GM12878 (cell line): ENCODE data around the gene DAPK2. TPM values are rescaled to one million over a fixed set of nuclear protein-coding genes. Genes with fewer than 3 reads are reported as not detected.
"Not testable (repeated sequence)": the region's sequence is repeated elsewhere in the genome, so short reads cannot be mapped to it uniquely, and the experiment has no call there.

ENCODE experiments used
- ATAC-seq: fragments of 200-7000 bp; cut with Tn5 transposase; 3 replicates; pipeline ENCODE4 v1.9.1; 2020; ENCODE audit warnings: mild to moderate bottlenecking, moderate library complexity
- BruUV-seq: library from RNA; stranded (reverse); fragments of 400-500 nt; replicated peaks from 2 replicates; lab custom pipeline; 2021; lab: Mats Ljungman, UMichigan
- CTCF ChIA-PET: fragments of 300-600 bp; sonication (Branson Sonifier 250); formaldehyde crosslinking; extraction: SDS; loops from one replicate; lab custom pipeline; 2021; ENCODE audit warnings: inconsistent platforms; lab: Yijun Ruan, JAX
- POLR2A ChIA-PET: fragments of 350-600 bp; formaldehyde crosslinking; extraction: SDS; loops from one replicate; lab custom pipeline; 2021; ENCODE audit warnings: inconsistent platforms; lab: Charles Lee
- RAD21 ChIA-PET: fragments of 300-600 bp; sonication (Branson Sonifier 250); formaldehyde crosslinking; loops from one replicate; lab custom pipeline; 2023; ENCODE audit warnings: antibody characterized with exemption; ENCODE audit not compliant: unreplicated experiment; lab: Charles Lee
- SMC1A ChIA-PET: fragments of 300-600 bp; sonication (Branson Sonifier 250); formaldehyde crosslinking; loops from one replicate; lab custom pipeline; 2023; ENCODE audit not compliant: unreplicated experiment, uncharacterized antibody; lab: Charles Lee
- DNase-seq: peaks from one replicate; pipeline ENCODE4 v3.0.0-alpha.2; 2011; ENCODE audit warnings: low read depth, low spot score
- FAIRE-seq: peaks from 3 replicates; lab custom pipeline; 2011; peaks lifted over from hg19 to GRCh38; lab: Jason Lieb, UNC
- H2AFZ ChIP-seq: 2 replicates; pipeline ENCODE4 v1.6.0; 2011; ENCODE audit warnings: low read depth, low read length, control low read depth; ENCODE audit not compliant: control insufficient read depth
- H3K27ac ChIP-seq: 2 replicates; pipeline ENCODE4 v1.5.1; 2011; ENCODE audit warnings: control low read depth; ENCODE audit not compliant: control insufficient read depth, insufficient read depth
- H3K27me3 ChIP-seq, 2 experiments: replicated peaks in 1 of 2; 2 replicates each; pipeline versions ENCODE4 v1.6.0 to v1.6.1; 2011; ENCODE audit warnings: low read length in 1 of 2; ENCODE audit not compliant: control insufficient read depth in 2 of 2, insufficient read depth in 2 of 2
- H3K36me3 ChIP-seq, 2 experiments: 2 replicates each; pipeline ENCODE4 v1.5.1; 2011; ENCODE audit warnings: low read length in 1 of 2; ENCODE audit not compliant: control insufficient read depth in 2 of 2, insufficient read depth in 2 of 2
- H3K4me1 ChIP-seq: 2 replicates; pipeline ENCODE4 v1.6.1; 2011; ENCODE audit warnings: mild to moderate bottlenecking, low read length, moderate library complexity, mixed read lengths; ENCODE audit not compliant: control insufficient read depth, insufficient read depth
- H3K4me2 ChIP-seq: 2 replicates; pipeline ENCODE4 v1.6.0; 2011; ENCODE audit warnings: control low read depth; ENCODE audit not compliant: control insufficient read depth, insufficient read depth
- H3K4me3 ChIP-seq: fragments of 200-600 bp; sonication (generic); 2 replicates; pipeline ENCODE4 v1.5.1; 2016
- H3K79me2 ChIP-seq: 2 replicates; pipeline ENCODE4 v1.6.0; 2011; ENCODE audit warnings: low read length; ENCODE audit not compliant: control insufficient read depth, insufficient read depth
- H3K9ac ChIP-seq: 2 replicates; pipeline ENCODE4 v1.8.0; 2011; ENCODE audit warnings: low read length, control low read depth, mixed read lengths; ENCODE audit not compliant: control insufficient read depth, insufficient read depth
- H3K9me3 ChIP-seq: replicated peaks from 3 replicates; pipeline ENCODE4 v1.5.1; 2011; ENCODE audit warnings: mild to moderate bottlenecking, low read length; ENCODE audit not compliant: control insufficient read depth, insufficient read depth
- H4K20me1 ChIP-seq: 2 replicates; pipeline ENCODE4 v1.6.0; 2011; ENCODE audit not compliant: control insufficient read depth, insufficient read depth
- CBFB ChIP-seq: IDR thresholded peaks from 2 replicates; pipeline ENCODE4 v1.6.1; 2016; ENCODE audit warnings: antibody characterized with exemption, low read depth
- CBX3 ChIP-seq: fragments of 200-600 bp; sonication (generic); IDR thresholded peaks from 2 replicates; pipeline ENCODE4 v1.6.1; 2016; ENCODE audit warnings: low read depth, borderline replicate concordance
- CHD4 ChIP-seq: fragments of 200-600 bp; sonication (generic); IDR thresholded peaks from 2 replicates; pipeline ENCODE4 v1.6.1; 2016; ENCODE audit warnings: mild to moderate bottlenecking
- EP300 ChIP-seq, 2 experiments: fragments of 150-350 bp in 1 of 2; IDR thresholded peaks; 2 replicates each; pipeline ENCODE4 v1.6.1; 2011 to 2012; ENCODE audit warnings: low read depth in 2 of 2, low read length in 2 of 2, borderline replicate concordance in 1 of 2, improper control_type of control experiment in 1 of 2, inconsistent platforms in 1 of 2; ENCODE audit not compliant: control insufficient read depth in 1 of 2
- KLF5 ChIP-seq: fragments of 450-650 bp; IDR thresholded peaks from 2 replicates; pipeline ENCODE4 v1.6.1; 2014; ENCODE audit warnings: mild to moderate bottlenecking; ENCODE audit not compliant: partially characterized antibody
- MXI1 ChIP-seq: fragments of 150-350 bp; IDR thresholded peaks from 2 replicates; pipeline ENCODE4 v1.6.1; 2011; ENCODE audit warnings: low read depth, mild to moderate bottlenecking, inconsistent platforms, low read length, improper control_type of control experiment
- NBN ChIP-seq: fragments of 450-650 bp; IDR thresholded peaks from 2 replicates; pipeline ENCODE4 v1.6.1; 2016
- POLR2AphosphoS2 ChIP-seq: IDR thresholded peaks from 2 replicates; pipeline ENCODE4 v1.6.1; 2011; ENCODE audit warnings: low read depth, mild to moderate bottlenecking, low read length, improper control_type of control experiment, moderate library complexity
- SMAD5 ChIP-seq: IDR thresholded peaks from 2 replicates; pipeline ENCODE4 v1.6.1; 2016; ENCODE audit warnings: antibody characterized with exemption, low read depth
- STAT3 ChIP-seq: IDR thresholded peaks from 2 replicates; pipeline ENCODE4 v1.6.1; 2011; ENCODE audit warnings: low read depth, low read length, improper control_type of control experiment
- ZNF622 ChIP-seq: fragments of 450-650 bp; IDR thresholded peaks from 2 replicates; pipeline ENCODE4 v1.6.1; 2017; ENCODE audit warnings: mild to moderate bottlenecking, inconsistent platforms
- WGBS: methylation state at CpG from one replicate; pipeline ENCODE4 v1.1.6; 2016; ENCODE audit warnings: low lambda C conversion rate; ENCODE audit not compliant: insufficient replicate concordance, insufficient coverage; ENCODE audit errors: missing lambda C conversion rate; 5-methylcytosine and 5-hydroxymethylcytosine counted together
- in situ Hi-C: fragments of 300-500 bp; cut with MboI; formaldehyde crosslinking; loops from 9 replicates; pipeline ENCODE4 v1.14.3; 2018; ENCODE audit warnings: mixed read lengths
- intact Hi-C: fragments of 100-400 bp; cut with micrococcal nuclease; formaldehyde crosslinking; loops from one replicate; pipeline ENCODE4 v1.14.2; 2022; ENCODE audit not compliant: unreplicated experiment
- polyA plus RNA-seq, 11 experiments: library from polyadenylated mRNA; depleted of rRNA in 4 of 11; unstranded in 6 of 11; stranded (reverse) in 5 of 11; fragments of >200 nt; fragmentation: Nextera tagmentation in 4 of 11; fragmentation: Illumina TruSeq in 1 of 11; extraction: Ambion mirVana in 4 of 11; extraction: Trizol in 1 of 11; gene quantifications; 1 replicate in 1 of 11; 2 replicates in 10 of 11; pipeline versions ENCODE4 v1.2.1 to v1.2.3, GENCODE V29; 2011 to 2016; ENCODE audit warnings: inconsistent platforms in 2 of 11, missing spikeins in 2 of 11, low read depth in 1 of 11
- total RNA-seq, 4 experiments: library from RNA; depleted of rRNA in 3 of 4; stranded (reverse); fragments of >200 nt in 3 of 4; fragmentation: Illumina TruSeq in 1 of 4; extraction: Trizol in 1 of 4; gene quantifications; 2 replicates each; pipeline versions ENCODE4 v1.2.1 to v1.2.3, GENCODE V29; 2013 to 2021
- TF ChIP-seq, protein P1 (sequence below): fragments of 450-650 bp; IDR thresholded peaks from 2 replicates; pipeline ENCODE4 v1.6.1; 2017; ENCODE audit warnings: low read depth, mild to moderate bottlenecking, moderate library complexity

DAPK2 gene
- total and polyA plus RNA-seq, 10 of the 15 experiments (the other 5 are each of a cell fraction or from before 2014, with no cell fraction given): 0.69 to 8.4 (median 4.1) TPM

- ChIA-PET RAD21 (interaction anchor here (0.9 to 1.4 kb wide), 2 partner anchors 12 to 14 kb away, joined by 3 to 4 read pairs; no protein-coding TSS in a partner anchor), CTCF (interaction anchor here (0.9 to 1.8 kb wide), 3 partner anchors 9 to 14 kb away, joined by 3 to 8 read pairs (median 4); no protein-coding TSS in a partner anchor)
- WGBS: 71% methylated on average over 12 of the region's 12 CpGs
Measured at GRCh38 chr15:64053674-64054073, 7.4 kb upstream of the DAPK2 start.

DNA sequence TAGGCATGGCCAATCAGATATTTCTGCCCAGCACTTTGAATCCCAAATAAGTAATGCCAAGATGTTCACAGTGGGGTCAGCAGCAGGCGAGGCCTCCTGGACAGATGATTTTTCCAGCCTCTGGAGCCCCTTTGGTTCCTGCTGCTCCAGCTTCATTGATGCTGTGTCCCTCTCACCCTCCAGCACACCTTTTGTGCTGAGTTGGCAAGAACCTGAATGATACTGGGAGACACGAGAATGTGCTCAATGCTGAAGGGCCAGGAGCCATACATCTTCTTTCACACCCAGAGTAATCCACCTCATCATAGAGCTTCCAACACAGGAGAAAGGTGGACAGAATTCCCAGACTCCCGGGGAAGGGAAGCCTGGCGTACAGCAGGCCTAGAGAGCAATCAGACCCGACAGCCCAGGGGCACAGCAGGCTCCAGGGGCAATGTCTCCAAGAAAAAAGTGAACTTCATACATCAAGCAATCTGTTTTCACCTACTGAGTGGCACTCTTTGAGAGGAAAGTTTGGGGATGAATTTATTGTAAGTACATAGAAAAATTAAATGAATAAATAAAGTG lies 6.7 kb upstream of the DAPK2 start:
- H3K4me3 ChIP-seq: no peak overlapping the region
- in situ Hi-C loops: no loop called here
- WGBS: 92% methylated on average over 5 of the region's 5 CpGs

More at GRCh38 chr15:64053674-64054073, 7.4 kb upstream of the DAPK2 start:
- H3K27me3 ChIP-seq, H4K20me1 ChIP-seq, H2AFZ ChIP-seq, POLR2A ChIA-PET, ATAC-seq, H3K4me1 ChIP-seq, H3K9me3 ChIP-seq, H3K27ac ChIP-seq, H3K79me2 ChIP-seq, intact Hi-C loops, FAIRE-seq, H3K36me3 ChIP-seq, H3K4me3 ChIP-seq, H3K9ac ChIP-seq, in situ Hi-C loops, DNase-seq, H3K4me2 ChIP-seq, BruUV-seq: not testable (repeated sequence)
- SMC1A ChIA-PET: interaction anchor here (0.6 to 2.5 kb wide), 3 partner anchors 11 to 301 kb away, joined by 3 to 8 read pairs (median 3); no protein-coding TSS in a partner anchor

More for the DNA sequence above, 6.7 kb upstream of the DAPK2 start:
- Histone ChIP-seq H4K20me1 (no peaks in the 10 kb centered on the region), H2AFZ (no peak overlapping the region), H3K27me3 (no peaks in the 10 kb centered on the region), H3K9ac (no peak overlapping the region), H3K79me2 (no peaks in the 10 kb centered on the region), H3K4me2 (no peak overlapping the region), H3K9me3 (no peaks in the 10 kb centered on the region), H3K27ac (no peak overlapping the region), H3K36me3 (no peaks in the 10 kb centered on the region), H3K4me1 (peaks cover 11% of the 10 kb centered on the region)
- no peak for FAIRE-seq
- intact Hi-C loops: no loop called here
- no peak for ATAC-seq
- ChIA-PET SMC1A (interaction anchor here (0.6 to 2.5 kb wide), 2 partner anchors 111 to 301 kb away, joined by 3 to 8 read pairs; no protein-coding TSS in a partner anchor), POLR2A (interaction anchor here (1.0 kb wide), 1 partner anchor 30 kb away, joined by 4 read pairs; no protein-coding TSS in a partner anchor), RAD21 (interaction anchor here (1.4 kb wide), 1 partner anchor 13 kb away, joined by 3 read pairs; no protein-coding TSS in a partner anchor), CTCF (interaction anchor here (1.6 to 2.9 kb wide), 2 partner anchors 14 to 300 kb away, joined by 4 to 13 read pairs; no protein-coding TSS in a partner anchor)
- TF ChIP-seq POLR2AphosphoS2: no peak
- TF ChIP-seq, protein P1, sequence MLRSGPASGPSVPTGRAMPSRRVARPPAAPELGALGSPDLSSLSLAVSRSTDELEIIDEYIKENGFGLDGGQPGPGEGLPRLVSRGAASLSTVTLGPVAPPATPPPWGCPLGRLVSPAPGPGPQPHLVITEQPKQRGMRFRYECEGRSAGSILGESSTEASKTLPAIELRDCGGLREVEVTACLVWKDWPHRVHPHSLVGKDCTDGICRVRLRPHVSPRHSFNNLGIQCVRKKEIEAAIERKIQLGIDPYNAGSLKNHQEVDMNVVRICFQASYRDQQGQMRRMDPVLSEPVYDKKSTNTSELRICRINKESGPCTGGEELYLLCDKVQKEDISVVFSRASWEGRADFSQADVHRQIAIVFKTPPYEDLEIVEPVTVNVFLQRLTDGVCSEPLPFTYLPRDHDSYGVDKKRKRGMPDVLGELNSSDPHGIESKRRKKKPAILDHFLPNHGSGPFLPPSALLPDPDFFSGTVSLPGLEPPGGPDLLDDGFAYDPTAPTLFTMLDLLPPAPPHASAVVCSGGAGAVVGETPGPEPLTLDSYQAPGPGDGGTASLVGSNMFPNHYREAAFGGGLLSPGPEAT: no peak
- no peak for TF ChIP-seq KLF5
- no peak for TF ChIP-seq STAT3
- no peak for TF ChIP-seq CHD4
- no peak for TF ChIP-seq MXI1
- no peak for TF ChIP-seq ZNF622
- TF ChIP-seq EP300 (IDR thresholded peaks at IDR 0.05; ENCODE audit: borderline replicate concordance in 1 of 2, control insufficient read depth in 1 of 2, low read depth in 2 of 2, low read length in 2 of 2): no peak
- no peak for TF ChIP-seq NBN
- TF ChIP-seq CBX3: no peak
- TF ChIP-seq SMAD5: no peak
- TF ChIP-seq CBFB: no peak
- no peak for DNase-seq
- no TSS peak for BruUV-seq
